OCI-LY1 (cell line): ENCODE data around the gene RPN1.

Experiments used
- H2AFZ ChIP-seq: fragments of 200-600 bp; sonication (generic), shearing (Covaris generic); 2 replicates; pipeline ENCODE4 v1.6.0; 2014; ENCODE audit warnings: antibody characterized with exemption, mild to moderate bottlenecking, low read length
- H3F3A ChIP-seq: fragments of 200-600 bp; sonication (generic), shearing (Covaris generic); 2 replicates; pipeline ENCODE4 v1.6.0; 2014; ENCODE audit warnings: mild to moderate bottlenecking, antibody characterized with exemption, low read length, moderate library complexity; ENCODE audit not compliant: insufficient read depth
- H3K27ac ChIP-seq: fragments of 200-600 bp; sonication (generic); 2 replicates; pipeline ENCODE4 v1.5.1; 2014; ENCODE audit warnings: low read length, mixed run types, mild to moderate bottlenecking, low read depth; ENCODE audit not compliant: poor library complexity, severe bottlenecking
- H3K27me3 ChIP-seq: fragments of 200-600 bp; sonication (generic); 2 replicates; pipeline ENCODE4 v1.6.0; 2014; ENCODE audit warnings: antibody characterized with exemption, mild to moderate bottlenecking, low read length, moderate library complexity; ENCODE audit not compliant: insufficient read depth
- H3K36me3 ChIP-seq: fragments of 200-600 bp; sonication (generic); 2 replicates; pipeline ENCODE4 v1.6.1; 2014; ENCODE audit warnings: mild to moderate bottlenecking, antibody characterized with exemption, low read length, moderate library complexity, mixed read lengths; ENCODE audit not compliant: insufficient read depth
- H3K4me1 ChIP-seq: fragments of 200-600 bp; sonication (generic); 2 replicates; pipeline ENCODE4 v1.5.1; 2014; ENCODE audit warnings: mild to moderate bottlenecking, low read length, moderate library complexity; ENCODE audit not compliant: insufficient read depth, severe bottlenecking
- H3K4me2 ChIP-seq: fragments of 200-600 bp; sonication (generic), shearing (Covaris generic); 2 replicates; pipeline ENCODE4 v1.6.1; 2014; ENCODE audit warnings: low read length
- H3K4me3 ChIP-seq: fragments of 200-600 bp; sonication (generic); 2 replicates; pipeline ENCODE4 v1.5.1; 2014; ENCODE audit warnings: low read length, low read depth, mild to moderate bottlenecking, mixed read lengths; ENCODE audit not compliant: poor library complexity, severe bottlenecking
- H3K79me2 ChIP-seq: fragments of 200-600 bp; shearing (Covaris generic); 2 replicates; pipeline ENCODE4 v1.6.1; 2016; ENCODE audit warnings: mixed run types, low read length, mixed read lengths; ENCODE audit not compliant: insufficient read depth
- H3K9ac ChIP-seq: fragments of 200-600 bp; sonication (generic), shearing (Covaris generic); 2 replicates; pipeline ENCODE4 v1.6.1; 2014; ENCODE audit warnings: mild to moderate bottlenecking, low read length, mixed read lengths
- H3K9me2 ChIP-seq: fragments of 200-600 bp; sonication (generic), shearing (Covaris generic); 2 replicates; pipeline ENCODE4 v1.6.1; 2014; ENCODE audit warnings: low read depth, mild to moderate bottlenecking, low read length, mixed read lengths
- H3K9me3 ChIP-seq: fragments of 200-600 bp; shearing (Covaris generic); 2 replicates; pipeline ENCODE4 v1.6.1; 2014; ENCODE audit warnings: low read length, mixed read lengths
- H4K20me1 ChIP-seq: fragments of 200-600 bp; sonication (generic), shearing (Covaris generic); 2 replicates; pipeline ENCODE4 v1.6.0; 2016; ENCODE audit warnings: mild to moderate bottlenecking, low read length; ENCODE audit not compliant: insufficient read depth
- CTCF ChIP-seq: fragments of 200-600 bp; sonication (generic), shearing (Covaris generic); IDR thresholded peaks from 2 replicates; pipeline ENCODE4 v1.5.1; 2017; ENCODE audit warnings: mild to moderate bottlenecking, antibody characterized with exemption, low read length, moderate library complexity, mixed read lengths
- EZH2 ChIP-seq: fragments of 200-600 bp; sonication (generic), shearing (Covaris generic); IDR thresholded peaks from 2 replicates; pipeline ENCODE4 v1.8.0; 2017; ENCODE audit warnings: borderline replicate concordance, mixed run types, mild to moderate bottlenecking, antibody characterized with exemption, low read length, moderate library complexity, mixed read lengths

The RPN1 gene

GRCh38 chr3:128613083-128613829 lies 37.4 kb downstream of the RPN1 start:
- H3K9me2 ChIP-seq = no peaks in the 10 kb centered on the region
- H3K4me3 ChIP-seq = no peak overlapping the region
- TF ChIP-seq CTCF (peak; percentile 21; the same call in 1 of the 2 replicates), EZH2 (no peak)
- H3K27ac ChIP-seq = no peak overlapping the region
- H3K79me2 ChIP-seq = no peaks in the 10 kb centered on the region
- H3K9ac ChIP-seq = no peak overlapping the region
- peaks cover 19% of the 10 kb centered on the region for H3K4me1 ChIP-seq
- no peaks in the 10 kb centered on the region for H4K20me1 ChIP-seq
- H3K36me3 ChIP-seq = peaks cover 2% of the 10 kb centered on the region
- no peaks in the 10 kb centered on the region for H3K27me3 ChIP-seq
- peak overlapping the region; percentile 11; the same call in 1 of the 2 replicates for H3K4me2 ChIP-seq
- no peaks in the 10 kb centered on the region for H3K9me3 ChIP-seq
- no peaks in the 10 kb centered on the region for H3F3A ChIP-seq
- no peak overlapping the region for H2AFZ ChIP-seq

GRCh38 chr3:128610451-128611070 lies 40.1 kb downstream of the RPN1 start:
- Histone ChIP-seq H3K36me3 (no peaks in the 10 kb centered on the region; the same call in 1 of the 2 replicates), H3K9me3 (no peaks in the 10 kb centered on the region), H4K20me1 (no peaks in the 10 kb centered on the region), H3K79me2 (no peaks in the 10 kb centered on the region), H3K27me3 (no peaks in the 10 kb centered on the region; the same call in 1 of the 2 replicates), H3K4me2 (no peak overlapping the region), H3K4me3 (no peak overlapping the region), H3K27ac (no peak overlapping the region), H3K9me2 (no peaks in the 10 kb centered on the region), H3F3A (no peaks in the 10 kb centered on the region), H3K9ac (no peak overlapping the region), H3K4me1 (peaks cover 13% of the 10 kb centered on the region), H2AFZ (no peak overlapping the region)
- TF ChIP-seq EZH2 = no peak
- TF ChIP-seq CTCF = no peak

DNA sequence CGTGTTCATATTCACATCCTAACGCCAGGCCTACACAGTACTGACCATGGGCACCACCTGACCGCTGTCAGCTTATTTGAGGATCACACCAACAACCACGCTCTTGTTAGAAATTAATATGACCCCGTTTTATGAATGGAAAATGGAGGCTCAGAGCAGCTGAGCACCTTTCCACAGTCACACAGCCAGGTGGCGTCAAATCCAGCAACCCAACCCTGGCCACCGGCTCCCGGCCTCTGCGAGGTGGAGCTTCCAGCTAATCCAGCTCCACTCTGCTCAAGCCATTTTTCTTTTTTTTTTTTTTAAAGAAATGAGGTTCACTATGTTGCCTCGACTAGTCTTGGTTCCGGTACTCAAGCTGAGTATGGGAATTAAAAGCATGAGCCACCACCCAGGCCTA lies 41.3 kb downstream of the RPN1 start:
- Histone ChIP-seq H3K36me3 (no peaks in the 10 kb centered on the region; the same call in 1 of the 2 replicates), H3K79me2 (no peaks in the 10 kb centered on the region), H3K9ac (no peak overlapping the region), H2AFZ (no peak overlapping the region), H4K20me1 (no peaks in the 10 kb centered on the region), H3F3A (no peaks in the 10 kb centered on the region), H3K4me1 (peaks cover 13% of the 10 kb centered on the region), H3K9me2 (no peaks in the 10 kb centered on the region), H3K27ac (no peak overlapping the region), H3K4me3 (no peak overlapping the region), H3K4me2 (no peak overlapping the region), H3K27me3 (no peaks in the 10 kb centered on the region; the same call in 1 of the 2 replicates), H3K9me3 (no peaks in the 10 kb centered on the region)
- TF ChIP-seq CTCF = 0 out of 2 replicates have a peak, but pooled peaks have one; percentile 7
- no peak for TF ChIP-seq EZH2
